Measurements from ENCODE around the gene DEPDC7. TPM values are rescaled to one million over a fixed set of nuclear protein-coding genes. Genes with fewer than 3 reads are reported as not detected.
A peak's percentile ranks its signal among the peaks of the same experiment; 100 is the strongest.
"Not testable (repeated sequence)": the region's sequence is repeated elsewhere in the genome, so short reads cannot be mapped to it uniquely, and the experiment has no call there.

DEPDC7 gene
- total RNA-seq, result 12.3 TPM

- intact Hi-C loops (cut with DNase I), result no loop called here
- DNase-seq (ENCODE audit: low spot score) (peak; percentile 94), ATAC-seq (peak; percentile 99)
Measured at GRCh38 chr11:33015621-33016551, at the start of gene DEPDC7. TSS of gene DEPDC7 (plus strand) at chr11:33015878. CDS start at chr11:33015956, 78 bp downstream.

DNA sequence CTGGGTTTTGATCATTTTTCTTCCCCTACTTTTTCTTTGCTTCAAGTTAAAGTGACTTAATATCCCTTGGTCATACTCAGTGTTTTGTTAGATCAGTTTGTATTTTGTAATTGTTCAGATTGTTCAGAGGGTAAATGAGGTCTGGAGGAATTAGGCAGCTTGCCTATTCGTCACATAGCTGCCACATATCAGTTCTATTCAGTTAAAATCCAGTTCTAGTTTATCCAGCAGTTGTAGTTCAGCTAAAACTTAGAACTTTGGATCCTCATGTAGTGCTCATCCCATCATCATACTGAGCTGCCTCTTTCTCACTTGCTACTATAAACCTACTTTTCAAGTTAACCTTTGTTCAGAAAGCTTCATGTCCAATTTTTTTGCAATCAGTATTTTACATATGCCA, 47.1 kb upstream of the DEPDC7 start:
- intact Hi-C loops (cut with DNase I), result loop anchor here (10.0 kb wide), 1 partner anchor 96 kb away; no protein-coding TSS in a partner anchor
- DNase-seq (ENCODE audit: low spot score) (no peak), ATAC-seq (no peak)

- DNase-seq (ENCODE audit: low spot score); intact Hi-C loops (cut with DNase I); ATAC-seq: not testable (repeated sequence)
Measured at GRCh38 chr11:32972233-32972632, 43.4 kb upstream of the DEPDC7 start.

- ATAC-seq (no peak), DNase-seq (ENCODE audit: low spot score) (no peak)
- intact Hi-C loops (cut with DNase I), result no loop called here
Measured at GRCh38 chr11:32972781-32973180, 42.9 kb upstream of the DEPDC7 start.

- intact Hi-C loops (cut with DNase I), result no loop called here
- no peak for DNase-seq (ENCODE audit: low spot score)
- ATAC-seq, result no peak
Measured at GRCh38 chr11:32982626-32983025, 33.1 kb upstream of the DEPDC7 start.

GRCh38 chr11:32983506-32983905, 32.2 kb upstream of the DEPDC7 start:
- DNase-seq (ENCODE audit: low spot score) (no peak), ATAC-seq (no peak)
- intact Hi-C loops (cut with DNase I), result no loop called here

GRCh38 chr11:32985600-32985999, 30.1 kb upstream of the DEPDC7 start:
- DNase-seq (ENCODE audit: low spot score) (no peak), ATAC-seq (no peak)
- intact Hi-C loops (cut with DNase I), result no loop called here

DNA sequence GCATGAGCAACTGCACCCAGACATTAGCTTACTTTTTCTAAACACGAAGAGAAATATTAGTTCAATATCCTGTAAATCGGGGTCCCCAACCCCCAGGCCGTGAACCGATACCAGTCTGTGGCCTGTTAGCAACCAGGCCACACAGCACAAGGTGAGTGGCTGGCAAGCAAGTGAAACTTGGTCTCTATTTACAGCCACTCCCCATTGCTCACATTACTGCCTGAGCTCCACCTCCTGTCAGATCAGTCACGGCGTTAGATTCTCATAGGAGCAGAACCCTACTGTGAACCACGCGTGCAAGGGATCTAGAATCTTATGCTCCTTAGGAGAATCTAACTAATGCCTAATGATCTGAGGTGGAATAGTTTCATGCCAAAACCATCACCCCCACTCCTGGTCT, 27.8 kb upstream of the DEPDC7 start:
- intact Hi-C loops (cut with DNase I), result no loop called here
- DNase-seq (ENCODE audit: low spot score) (no peak), ATAC-seq (no peak)

DNA sequence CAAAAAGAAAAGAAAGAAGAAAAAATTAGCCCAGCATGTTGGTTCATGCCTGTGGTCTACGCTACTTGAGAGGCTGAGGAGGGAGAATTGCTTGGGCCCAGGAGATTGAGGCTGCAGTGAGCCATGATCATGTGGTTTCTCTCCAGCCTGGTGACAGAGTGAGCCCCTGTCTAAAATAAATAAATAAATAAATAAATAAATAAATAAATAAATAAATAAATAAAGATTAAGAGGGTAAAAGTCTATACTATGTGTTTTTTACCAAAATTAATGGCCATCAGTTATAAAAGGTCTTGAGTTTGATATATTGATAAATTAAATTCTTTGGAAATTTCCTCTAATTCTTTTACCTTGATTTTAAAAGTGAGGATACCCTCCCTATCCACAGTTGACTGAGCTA, 25.2 kb upstream of the DEPDC7 start:
- DNase-seq (ENCODE audit: low spot score), result no peak
- intact Hi-C loops (cut with DNase I), result no loop called here
- no peak for ATAC-seq

DNA sequence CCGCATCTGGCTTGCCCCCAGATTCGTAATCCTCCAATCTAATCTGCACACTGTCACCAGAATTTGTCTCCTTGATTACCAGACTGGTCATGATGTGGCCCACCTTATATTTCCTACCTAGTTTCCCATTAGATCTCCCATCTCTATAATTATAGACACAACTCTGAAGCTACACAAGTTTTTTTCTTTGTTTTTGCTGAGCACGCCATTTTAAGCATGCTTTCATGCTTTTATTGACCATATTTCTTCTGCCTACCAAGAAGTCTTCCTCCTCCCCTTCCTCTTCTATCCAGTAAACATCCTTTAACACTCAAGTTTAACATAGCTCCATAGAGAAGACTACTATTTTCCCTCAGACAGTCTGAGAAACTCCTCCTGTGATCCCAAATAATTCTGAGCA, 24.3 kb upstream of the DEPDC7 start:
- ATAC-seq, result no peak
- DNase-seq (ENCODE audit: low spot score), result no peak
- intact Hi-C loops (cut with DNase I), result no loop called here

GRCh38 chr11:32991898-32992297, 23.8 kb upstream of the DEPDC7 start:
- intact Hi-C loops (cut with DNase I), result no loop called here
- no peak for DNase-seq (ENCODE audit: low spot score)
- ATAC-seq, result no peak

GRCh38 chr11:33000181-33000580, 15.5 kb upstream of the DEPDC7 start:
- intact Hi-C loops (cut with DNase I), result no loop called here
- no peak for DNase-seq (ENCODE audit: low spot score)
- ATAC-seq, result no peak

DNA sequence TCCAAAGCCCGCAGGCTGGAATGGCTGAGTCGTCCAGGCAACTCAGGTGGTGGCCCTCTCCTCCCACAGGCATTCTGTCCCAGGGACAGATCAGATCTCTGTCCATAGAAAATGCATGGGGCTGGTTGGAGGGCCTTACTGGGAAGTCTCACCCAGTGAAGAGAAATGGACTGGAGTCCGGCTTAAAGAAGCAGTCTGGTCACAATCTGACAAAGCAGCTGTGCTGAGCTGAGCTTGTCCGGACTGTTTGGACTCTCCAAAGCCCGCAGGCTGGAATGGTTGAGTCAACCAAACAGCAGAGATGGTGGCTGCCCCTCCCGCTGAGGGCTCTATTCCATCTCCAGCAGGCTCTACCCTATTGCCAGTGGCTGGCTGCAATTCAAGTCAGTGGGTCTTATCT, 14.4 kb upstream of the DEPDC7 start:
- no peak for DNase-seq (ENCODE audit: low spot score)
- intact Hi-C loops (cut with DNase I), result no loop called here
- ATAC-seq, result no peak

- intact Hi-C loops (cut with DNase I), result no loop called here
Measured at GRCh38 chr11:33001751-33002542, 13.7 kb upstream of the DEPDC7 start.

DNA sequence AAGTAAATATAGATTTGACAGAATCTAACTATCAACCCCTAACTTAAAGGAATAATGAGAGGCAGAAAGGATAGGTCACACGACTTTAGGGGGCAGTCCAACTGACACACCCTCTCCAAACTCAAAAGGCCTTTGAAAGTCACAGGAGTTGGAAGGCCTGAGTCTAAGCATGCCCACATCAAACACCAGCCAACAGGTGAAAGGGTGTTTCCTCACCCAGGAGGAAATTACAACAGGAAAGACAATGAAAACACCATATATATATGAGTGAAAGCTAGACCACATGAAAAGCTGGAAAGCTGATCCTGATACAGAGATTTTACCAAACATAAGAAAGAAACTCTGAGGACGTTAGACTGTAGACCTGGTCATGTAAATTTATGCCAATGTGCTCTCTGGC, 10.5 kb upstream of the DEPDC7 start:
- DNase-seq (ENCODE audit: low spot score) (no peak), ATAC-seq (no peak)
- intact Hi-C loops (cut with DNase I), result no loop called here

More at GRCh38 chr11:33001751-33002542, 13.7 kb upstream of the DEPDC7 start:
- DNase-seq (ENCODE audit: low spot score), result no peak
- ATAC-seq, result peak; percentile 22

DNA sequence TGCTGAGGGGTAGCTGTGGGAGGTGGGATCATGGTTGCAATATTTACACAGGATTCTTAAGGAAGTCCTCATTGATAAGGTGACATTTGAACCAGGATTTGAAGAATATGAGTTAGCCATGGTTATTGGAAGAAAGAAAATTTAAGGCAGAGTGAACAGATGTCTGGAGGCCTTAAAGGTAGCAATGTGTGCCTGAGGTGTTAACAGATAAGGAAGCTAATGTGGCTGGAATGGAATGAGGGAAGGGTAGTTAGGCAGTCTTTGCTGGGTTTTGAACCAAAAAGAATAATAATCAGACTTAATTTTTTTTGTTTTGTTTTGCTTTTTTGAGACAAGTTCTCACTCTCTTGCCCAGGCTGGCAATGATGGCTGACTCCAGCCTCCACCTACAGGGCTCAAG, 9.7 kb upstream of the DEPDC7 start:
- no peak for DNase-seq (ENCODE audit: low spot score)
- ATAC-seq, result no peak
- intact Hi-C loops (cut with DNase I), result no loop called here

DNA sequence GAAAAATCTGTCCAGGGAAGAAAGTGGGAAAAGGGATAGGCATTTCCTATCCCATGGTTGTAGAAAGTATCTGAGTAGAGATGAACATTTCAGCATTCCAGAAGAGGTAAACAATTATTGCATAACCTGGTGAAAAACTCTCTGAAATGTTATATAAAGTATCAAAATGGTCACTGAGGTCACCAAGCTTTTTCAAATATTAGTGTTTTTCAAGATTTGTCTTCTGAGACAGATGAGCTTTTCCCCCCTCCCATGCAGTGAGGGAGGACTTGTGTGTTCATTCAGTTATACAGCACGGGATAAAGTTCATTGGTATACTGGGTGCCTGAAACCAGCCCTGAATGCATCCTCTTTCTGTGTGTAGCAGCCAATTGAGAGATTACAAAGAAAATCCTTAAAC, 1.9 kb upstream of the DEPDC7 start:
- no peak for ATAC-seq
- DNase-seq (ENCODE audit: low spot score), result no peak
- intact Hi-C loops (cut with DNase I), result no loop called here

GRCh38 chr11:33016654-33017053, 976 bp downstream of the DEPDC7 start:
- intact Hi-C loops (cut with DNase I), result no loop called here
- DNase-seq (ENCODE audit: low spot score) (no peak), ATAC-seq (no peak)

DNA sequence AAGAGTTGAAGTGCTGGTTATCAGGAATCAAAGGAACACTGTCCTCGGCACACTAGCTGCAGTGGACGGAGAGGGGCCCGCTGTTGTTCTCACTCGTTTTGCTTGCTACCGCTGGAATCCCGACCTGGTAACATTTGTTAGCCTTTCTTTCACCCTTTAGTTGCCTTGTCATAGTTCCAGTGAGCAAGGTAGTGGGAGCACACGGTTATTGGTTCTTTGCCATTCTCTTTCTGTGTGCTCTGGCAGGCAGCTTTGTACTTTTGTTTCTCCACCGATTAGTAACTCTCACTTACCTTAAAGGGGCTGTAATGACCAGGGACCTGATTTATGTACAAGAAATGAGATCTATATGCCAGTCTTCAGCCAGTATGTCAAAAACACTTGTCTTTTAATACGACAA, 1.8 kb downstream of the DEPDC7 start:
- intact Hi-C loops (cut with DNase I), result no loop called here
- no peak for ATAC-seq

GRCh38 chr11:33017965-33018364, 2.3 kb downstream of the DEPDC7 start:
- intact Hi-C loops (cut with DNase I), result no loop called here
- ATAC-seq, result no peak

More for the DNA sequence above, 1.8 kb downstream of the DEPDC7 start:
- no peak for DNase-seq (ENCODE audit: low spot score)

More at GRCh38 chr11:33017965-33018364, 2.3 kb downstream of the DEPDC7 start:
- no peak for DNase-seq (ENCODE audit: low spot score)
